HG03460 (cell line): ENCODE data around the gene CBX2.

ENCODE experiments used
- ATAC-seq: cut with Tn5 transposase; IDR thresholded peaks from one replicate; pipeline ENCODE4 v1.9.1; 2021; ENCODE audit not compliant: unreplicated experiment

CBX2 gene

GRCh38 chr17:79811011-79811867 is 33.3 kb downstream of the CBX2 start:
- ATAC-seq, result no peak

GRCh38 chr17:79811868-79812352 is 34.0 kb downstream of the CBX2 start:
- ATAC-seq, result no peak

GRCh38 chr17:79812353-79813258 is 34.7 kb downstream of the CBX2 start:
- no peak for ATAC-seq

- ATAC-seq, result no peak
These were observed 35.6 kb downstream of the CBX2 start for GRCh38 chr17:79813297-79814126.

GRCh38 chr17:79814127-79814973 is 36.4 kb downstream of the CBX2 start:
- no peak for ATAC-seq

GRCh38 chr17:79814974-79815835 is 37.3 kb downstream of the CBX2 start:
- no peak for ATAC-seq

GRCh38 chr17:79815836-79816461 is 38.0 kb downstream of the CBX2 start:
- ATAC-seq, result no peak

GRCh38 chr17:79818026-79818758 is 40.2 kb downstream of the CBX2 start:
- no peak for ATAC-seq

- ATAC-seq, result no peak
These were observed 41.1 kb downstream of the CBX2 start for GRCh38 chr17:79819085-79819484.

GRCh38 chr17:79819534-79820276 is 41.8 kb downstream of the CBX2 start:
- ATAC-seq, result no peak

- no peak for ATAC-seq
These were observed 43.0 kb downstream of the CBX2 start for GRCh38 chr17:79820959-79821330.

- no peak for ATAC-seq
These were observed 43.6 kb downstream of the CBX2 start for GRCh38 chr17:79821331-79822095.

GRCh38 chr17:79822583-79823124 is 44.7 kb downstream of the CBX2 start:
- ATAC-seq, result no peak

- no peak for ATAC-seq
These were observed 46.3 kb downstream of the CBX2 start for GRCh38 chr17:79824234-79824633.

GRCh38 chr17:79824893-79825579 is 47.1 kb downstream of the CBX2 start:
- no peak for ATAC-seq

- ATAC-seq, result no peak
These were observed 47.6 kb downstream of the CBX2 start for GRCh38 chr17:79825580-79825921.
